Measurements from ENCODE around the gene GFM2.
A peak's percentile ranks its signal among the peaks of the same experiment; 100 is the strongest.
"Not testable (repeated sequence)": the region's sequence is repeated elsewhere in the genome, so short reads cannot be mapped to it uniquely, and the experiment has no call there.

GFM2 gene, protein sequence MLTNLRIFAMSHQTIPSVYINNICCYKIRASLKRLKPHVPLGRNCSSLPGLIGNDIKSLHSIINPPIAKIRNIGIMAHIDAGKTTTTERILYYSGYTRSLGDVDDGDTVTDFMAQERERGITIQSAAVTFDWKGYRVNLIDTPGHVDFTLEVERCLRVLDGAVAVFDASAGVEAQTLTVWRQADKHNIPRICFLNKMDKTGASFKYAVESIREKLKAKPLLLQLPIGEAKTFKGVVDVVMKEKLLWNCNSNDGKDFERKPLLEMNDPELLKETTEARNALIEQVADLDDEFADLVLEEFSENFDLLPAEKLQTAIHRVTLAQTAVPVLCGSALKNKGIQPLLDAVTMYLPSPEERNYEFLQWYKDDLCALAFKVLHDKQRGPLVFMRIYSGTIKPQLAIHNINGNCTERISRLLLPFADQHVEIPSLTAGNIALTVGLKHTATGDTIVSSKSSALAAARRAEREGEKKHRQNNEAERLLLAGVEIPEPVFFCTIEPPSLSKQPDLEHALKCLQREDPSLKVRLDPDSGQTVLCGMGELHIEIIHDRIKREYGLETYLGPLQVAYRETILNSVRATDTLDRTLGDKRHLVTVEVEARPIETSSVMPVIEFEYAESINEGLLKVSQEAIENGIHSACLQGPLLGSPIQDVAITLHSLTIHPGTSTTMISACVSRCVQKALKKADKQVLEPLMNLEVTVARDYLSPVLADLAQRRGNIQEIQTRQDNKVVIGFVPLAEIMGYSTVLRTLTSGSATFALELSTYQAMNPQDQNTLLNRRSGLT

DNA sequence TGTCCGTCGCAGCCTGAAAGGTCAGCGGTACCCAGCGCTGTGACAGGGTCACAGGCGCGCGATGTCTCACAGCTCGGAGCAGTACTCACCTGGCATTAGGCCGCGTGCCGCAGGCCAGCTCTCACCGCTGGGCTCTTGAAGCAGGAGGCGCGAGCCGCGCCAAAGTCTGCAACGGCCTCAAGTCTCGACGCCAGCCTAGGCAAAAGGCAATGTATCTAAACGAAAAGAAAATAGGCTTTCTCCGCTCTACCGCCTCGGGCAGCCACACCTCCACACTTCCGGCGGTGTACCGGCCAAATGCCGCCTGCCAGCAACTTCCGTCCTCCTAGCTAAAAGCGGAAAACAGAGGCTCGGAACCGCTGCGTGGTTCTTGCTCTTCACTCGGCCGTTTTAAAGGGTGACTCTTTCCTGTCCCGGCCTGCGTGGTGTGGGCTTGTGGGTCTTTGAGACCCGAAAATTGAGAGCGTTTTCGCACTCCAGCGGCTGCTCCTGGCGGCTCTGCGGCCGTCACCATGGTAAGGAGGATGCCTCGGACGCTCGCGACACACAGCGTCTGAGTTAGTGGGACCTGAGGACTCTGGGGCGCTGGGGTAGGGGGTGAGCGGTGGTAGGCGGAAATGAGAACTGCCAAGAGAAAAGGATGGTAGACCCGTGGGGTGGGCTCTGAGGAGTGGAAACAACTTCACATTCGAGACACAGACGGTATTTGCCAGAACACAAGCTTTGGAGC lies at the start of gene GFM2, which contains the start of gene NSA2:
Gene GFM2 (minus strand): TSS at position 269 of the 730 bp plus-strand sequence. CDS start 3,375 bp downstream, outside the sequence.
Gene NSA2 (plus strand): TSS at position 401 of the 730 bp plus-strand sequence. CDS start 112 bp downstream, at position 513.
- peak; percentile 82 for DNase-seq (ENCODE audit: low read depth)
- peak within 1 kb of the TSS; percentile 84 for H3K4me3 ChIP-seq (ENCODE audit: low read depth, low read length)

DNA sequence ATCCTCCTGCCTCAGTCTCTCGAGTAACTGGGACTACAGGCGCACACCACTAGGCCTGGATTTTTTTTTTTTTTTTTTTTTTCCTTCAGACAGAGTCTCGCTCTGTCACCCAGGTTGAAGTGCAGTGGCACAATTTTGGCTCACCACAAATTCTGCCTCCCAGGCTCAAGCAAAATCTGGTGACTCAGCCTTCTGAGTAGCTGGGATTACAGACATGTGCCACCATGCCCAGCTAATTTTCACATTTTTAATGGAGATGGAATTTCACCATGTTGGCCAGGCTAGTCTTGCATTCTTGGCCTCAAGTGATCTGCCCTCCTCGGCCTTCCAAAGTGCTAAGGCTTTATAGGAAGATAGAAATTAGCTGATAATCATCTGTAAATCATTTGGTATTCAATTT lies 44.0 kb upstream of the GFM2 start:
- no peak for DNase-seq (ENCODE audit: low read depth)

DNA sequence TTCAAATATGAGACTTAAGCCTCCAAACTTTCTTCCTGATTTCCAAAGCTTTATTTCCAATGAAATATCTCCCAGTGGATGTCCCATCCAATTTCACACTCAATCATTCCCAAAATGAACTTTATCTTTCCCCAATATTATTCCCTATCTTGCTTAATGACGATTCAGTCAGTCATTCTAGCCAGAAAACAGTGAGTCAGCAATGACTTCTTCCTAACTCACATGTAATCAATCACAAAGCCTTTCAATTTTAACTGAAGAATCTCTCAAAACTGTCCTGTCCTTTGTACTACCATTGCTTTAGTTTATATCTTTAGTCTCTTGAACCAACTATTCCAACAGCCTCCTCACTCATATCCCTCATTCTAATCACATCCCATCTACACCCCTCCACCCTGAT lies 35.0 kb upstream of the GFM2 start:
- no peak overlapping the region for H3K4me3 ChIP-seq (ENCODE audit: low read depth, low read length)
- no peak for DNase-seq (ENCODE audit: low read depth)

More for the DNA sequence above, 44.0 kb upstream of the GFM2 start:
- H3K4me3 ChIP-seq (ENCODE audit: low read depth, low read length): no peak overlapping the region

DNA sequence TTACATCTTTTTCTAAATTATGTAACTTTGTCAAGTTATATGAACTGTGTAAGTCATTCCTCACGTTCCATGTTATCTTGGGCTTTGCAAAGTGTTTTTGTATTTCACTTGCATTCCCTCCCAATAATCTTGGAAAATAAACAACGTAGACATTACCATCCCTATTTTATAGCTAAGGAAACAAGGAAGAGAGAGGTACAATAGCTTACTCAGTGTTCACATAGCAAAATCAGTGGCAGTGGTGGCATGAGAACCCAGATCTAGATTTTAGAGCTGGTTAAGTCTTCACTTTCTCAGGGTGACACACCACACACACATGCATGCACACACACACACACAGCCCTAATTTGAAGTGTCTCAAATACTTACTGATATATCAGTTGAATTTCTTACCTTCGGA lies 34.3 kb upstream of the GFM2 start:
- no peak for DNase-seq (ENCODE audit: low read depth)
- no peak overlapping the region for H3K4me3 ChIP-seq (ENCODE audit: low read depth, low read length)

DNA sequence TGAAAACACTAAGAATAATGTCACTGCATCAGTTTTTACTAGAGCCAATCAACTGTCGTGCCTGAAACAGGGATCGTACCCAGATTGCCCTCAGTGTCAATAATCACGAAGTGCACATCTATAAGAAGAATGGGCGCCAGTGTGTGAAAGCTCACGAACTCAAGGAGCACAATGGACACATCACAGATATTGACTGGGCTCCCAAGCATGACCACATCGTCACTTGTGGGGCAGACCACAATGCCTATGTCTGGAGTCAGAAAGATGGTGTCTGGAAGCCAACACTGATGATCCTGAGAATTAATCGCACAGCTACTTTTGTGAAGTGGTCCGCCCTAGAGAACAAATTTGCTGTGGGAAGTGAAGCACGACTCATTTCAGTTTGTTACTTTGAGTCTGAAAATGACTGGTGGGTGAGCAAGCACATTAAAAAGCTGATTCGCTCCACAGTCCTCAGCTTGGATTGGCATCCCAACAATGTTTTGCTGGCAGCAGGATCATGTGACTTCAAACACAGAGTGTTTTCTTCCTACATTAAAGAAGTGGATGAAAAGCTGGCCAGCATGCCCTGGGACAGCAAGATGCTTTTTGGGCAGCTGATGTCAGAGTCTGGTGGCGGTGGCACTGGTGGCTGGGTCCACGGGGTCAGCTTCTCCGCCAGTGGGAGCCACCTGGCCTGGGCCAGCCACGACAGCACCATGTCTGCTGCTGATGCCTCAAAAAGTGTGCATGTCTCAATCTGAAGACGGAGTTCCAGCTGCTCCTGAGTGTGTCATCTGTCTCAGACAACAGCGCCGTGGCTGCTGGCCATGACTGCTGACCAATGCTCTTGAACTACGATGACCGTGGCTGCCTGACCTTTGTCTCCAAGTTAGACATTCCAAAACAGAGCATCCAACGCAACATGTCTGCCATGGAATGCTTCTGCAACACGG lies 32.3 kb upstream of the GFM2 start:
- no peak for DNase-seq (ENCODE audit: low read depth)

DNA sequence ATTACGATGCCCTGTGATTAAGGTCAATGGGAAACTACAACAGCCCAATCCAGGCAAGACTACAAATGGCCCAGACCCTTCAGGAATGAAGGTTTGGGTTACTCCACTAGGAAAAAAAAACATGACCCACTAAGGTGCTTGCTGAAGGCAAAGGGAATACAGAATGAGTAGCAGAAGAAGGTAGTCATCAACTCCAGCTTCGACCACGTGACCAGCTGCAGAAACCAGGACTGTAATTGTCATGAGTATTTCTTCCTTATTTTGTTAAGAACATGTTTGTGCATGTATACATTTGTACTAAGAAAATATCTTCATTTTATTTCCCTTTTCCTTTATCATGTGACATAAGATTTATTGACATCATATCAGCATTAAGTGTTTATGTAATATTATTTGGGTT lies 24.8 kb upstream of the GFM2 start:
- H3K4me3 ChIP-seq (ENCODE audit: low read depth, low read length); DNase-seq (ENCODE audit: low read depth): not testable (repeated sequence)

More for the DNA sequence above, 32.3 kb upstream of the GFM2 start:
- H3K4me3 ChIP-seq (ENCODE audit: low read depth, low read length): no peak overlapping the region

DNA sequence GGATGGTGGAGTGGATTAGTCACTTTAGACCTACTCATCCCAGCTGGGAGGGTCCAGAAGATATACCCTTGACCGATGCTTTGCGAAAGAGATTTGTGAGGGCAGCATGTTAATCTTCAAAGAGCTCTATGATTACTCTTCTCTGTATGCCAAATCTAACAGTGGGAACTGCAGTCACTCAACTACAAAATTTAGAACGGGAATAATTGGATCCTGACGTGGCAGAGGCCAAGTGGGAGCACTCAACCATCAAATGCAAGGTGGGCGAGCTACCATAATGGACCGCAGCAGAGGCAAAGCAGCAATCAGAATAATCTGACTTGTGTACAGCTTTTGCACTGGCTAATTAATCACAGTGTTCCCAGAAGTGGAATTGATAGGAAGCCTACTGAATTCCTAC lies 20.5 kb upstream of the GFM2 start:
- no peak for DNase-seq (ENCODE audit: low read depth)
- no peak overlapping the region for H3K4me3 ChIP-seq (ENCODE audit: low read depth, low read length)

DNA sequence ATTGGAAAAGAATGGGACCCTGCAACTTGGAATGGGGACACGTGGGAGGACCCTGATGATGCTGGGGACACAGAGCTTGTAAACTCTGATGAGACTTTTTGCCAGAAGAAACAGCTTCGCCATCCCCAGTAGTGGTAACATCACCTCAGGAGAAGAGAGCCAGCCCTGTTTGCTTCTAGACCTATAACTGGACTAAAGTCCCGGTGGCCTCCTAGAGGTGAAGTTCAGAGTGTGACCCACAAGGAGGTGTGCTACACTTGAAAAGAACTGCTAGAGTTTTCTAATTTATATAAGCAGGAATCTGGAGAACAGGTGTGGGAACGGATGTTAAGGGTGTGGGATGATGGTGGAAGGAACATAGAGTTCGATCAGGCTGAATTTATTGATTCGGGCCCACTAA lies 19.9 kb upstream of the GFM2 start:
- no peak for DNase-seq (ENCODE audit: low read depth)
- H3K4me3 ChIP-seq (ENCODE audit: low read depth, low read length): no peak overlapping the region

DNA sequence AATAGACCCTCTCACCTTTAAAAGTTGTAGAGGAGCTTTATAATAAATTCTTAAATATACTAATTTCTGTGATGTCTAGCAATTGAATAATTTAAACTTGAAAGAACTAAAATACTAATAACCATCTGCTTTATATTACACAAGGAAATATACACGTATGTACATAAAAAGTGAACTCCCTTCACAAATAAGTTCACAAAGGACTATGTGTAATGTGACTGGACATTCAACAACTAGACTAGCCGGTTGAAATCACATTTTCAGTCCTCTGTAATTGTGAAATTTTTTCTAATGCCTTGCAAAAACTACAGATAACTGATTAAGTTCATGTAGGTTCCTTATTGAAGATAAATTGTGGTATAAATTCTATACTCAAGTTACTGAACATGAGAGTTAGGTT lies 11.7 kb upstream of the GFM2 start:
- no peak overlapping the region for H3K4me3 ChIP-seq (ENCODE audit: low read depth, low read length)
- DNase-seq (ENCODE audit: low read depth): no peak

DNA sequence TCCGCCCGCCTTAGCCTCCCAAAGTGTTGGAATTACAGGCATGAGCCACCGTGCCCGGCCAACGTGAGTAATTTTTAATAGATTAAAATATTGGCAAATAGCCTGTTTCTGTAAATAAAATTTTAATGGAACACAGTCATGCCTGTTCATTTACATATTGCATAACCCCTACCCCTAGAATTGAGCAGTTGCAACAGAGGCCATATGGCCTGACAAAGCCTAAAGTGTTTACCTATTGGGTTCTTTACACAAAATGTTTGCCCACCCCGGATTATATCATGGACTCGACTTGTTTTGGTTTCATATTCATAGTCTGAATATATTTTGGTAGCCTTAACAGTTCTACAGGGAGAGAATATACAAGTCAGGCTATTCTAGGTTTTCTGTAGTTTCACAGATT lies 5.4 kb upstream of the GFM2 start:
- no peak overlapping the region for H3K4me3 ChIP-seq (ENCODE audit: low read depth, low read length)
- DNase-seq (ENCODE audit: low read depth): no peak

DNA sequence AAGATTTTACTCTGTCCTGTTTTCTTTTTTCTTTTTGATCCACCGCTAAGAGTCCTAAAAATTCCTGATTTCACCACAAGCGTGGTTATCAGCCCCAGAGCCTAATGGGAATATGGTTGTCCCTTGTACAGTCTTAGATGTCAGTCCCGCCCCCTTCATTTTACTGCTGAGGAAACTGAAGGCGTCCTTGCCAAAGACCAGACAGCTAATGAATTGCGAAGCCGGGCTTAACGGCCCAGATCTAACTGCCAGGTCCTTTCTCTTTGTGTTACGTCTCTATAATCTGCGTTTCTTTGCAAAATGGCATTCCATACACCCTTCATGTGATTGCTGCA lies 629 bp upstream of the GFM2 start:
- peak overlapping the region; percentile 84 for H3K4me3 ChIP-seq (ENCODE audit: low read depth, low read length)
- DNase-seq (ENCODE audit: low read depth): no peak

DNA sequence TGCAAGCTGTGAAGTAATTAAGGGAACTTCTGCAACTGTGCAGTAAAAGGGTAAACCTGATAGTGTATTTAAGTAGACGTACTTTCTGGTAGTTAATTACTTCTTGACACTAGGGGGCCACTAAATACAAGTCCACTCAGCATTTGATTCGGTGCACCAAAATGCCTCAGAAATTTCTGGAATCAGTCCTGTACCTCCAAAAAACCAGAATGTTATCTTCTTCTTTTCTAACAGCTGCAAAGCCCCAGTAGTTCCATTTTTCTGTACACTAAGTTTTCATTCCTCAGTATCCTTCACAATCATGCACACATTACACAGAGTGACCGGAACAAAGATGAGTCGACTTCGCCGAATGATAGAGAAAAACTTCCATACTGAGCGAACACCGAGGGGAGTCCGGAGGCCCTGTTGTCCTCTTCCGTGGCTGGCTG lies 484 bp downstream of the GFM2 start:
- peak; percentile 29 for DNase-seq (ENCODE audit: low read depth)
- peak overlapping the region; percentile 84 for H3K4me3 ChIP-seq (ENCODE audit: low read depth, low read length)

DNA sequence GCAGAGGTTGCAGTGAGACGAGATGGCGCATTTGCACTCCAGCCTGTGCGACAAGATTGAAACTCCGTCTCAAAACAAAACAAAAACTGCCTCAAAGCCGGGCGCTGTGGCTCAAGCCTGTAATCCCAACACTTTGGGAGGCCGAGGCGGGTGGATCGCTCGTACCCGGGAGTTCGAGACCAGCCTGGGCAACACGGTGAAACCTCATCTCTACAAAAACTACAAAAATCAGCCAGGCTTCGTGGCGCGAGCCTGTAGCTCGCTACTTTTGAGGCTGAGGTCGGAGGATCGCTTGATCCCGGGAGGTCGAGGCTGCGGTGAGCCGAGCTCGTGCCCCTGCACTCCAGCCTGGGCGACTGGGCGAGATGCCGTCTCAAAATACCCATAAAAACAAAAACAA lies 988 bp downstream of the GFM2 start:
- peak overlapping the region; percentile 84 for H3K4me3 ChIP-seq (ENCODE audit: low read depth, low read length)
- no peak for DNase-seq (ENCODE audit: low read depth)

DNA sequence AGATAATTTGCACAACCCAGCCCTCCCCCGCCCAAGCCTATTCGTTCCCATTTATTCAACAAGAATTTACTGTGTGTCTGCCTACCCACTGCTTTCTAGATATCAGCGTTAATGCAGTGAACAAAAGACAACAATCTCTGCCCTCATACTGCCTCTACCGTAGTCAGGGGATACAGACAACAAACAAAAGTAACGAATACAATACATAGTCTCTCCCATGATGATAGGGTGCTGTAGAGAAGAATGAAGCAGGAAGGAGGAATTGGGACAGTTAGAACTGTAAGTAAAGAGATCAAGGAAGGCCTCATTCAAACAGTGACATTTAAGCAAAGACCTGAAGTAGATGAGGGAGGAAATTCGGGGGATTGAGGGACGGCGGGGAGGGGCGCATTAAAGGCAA lies 1.7 kb downstream of the GFM2 start:
- DNase-seq (ENCODE audit: low read depth): no peak
- H3K4me3 ChIP-seq (ENCODE audit: low read depth, low read length): no peak overlapping the region

DNA sequence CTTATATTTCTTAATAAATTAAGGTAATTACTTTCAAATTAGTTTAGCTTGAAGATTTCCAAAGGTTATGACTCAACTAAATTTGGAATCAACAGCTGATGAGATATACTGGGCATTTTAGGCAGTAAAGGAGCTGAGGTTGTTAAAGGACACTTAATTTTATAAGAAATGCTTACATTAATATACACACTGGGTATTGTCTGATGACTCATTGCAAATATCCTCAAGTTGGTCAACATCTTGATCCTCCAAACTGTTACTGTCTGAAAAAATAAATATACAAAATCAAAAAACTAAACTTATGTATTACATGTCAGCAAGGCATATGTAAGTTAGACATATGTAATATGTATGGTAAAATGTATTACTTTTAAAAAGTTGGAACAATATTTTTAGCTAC lies 3.4 kb downstream of the GFM2 start:
- no peak for DNase-seq (ENCODE audit: low read depth)
- H3K4me3 ChIP-seq (ENCODE audit: low read depth, low read length): no peak overlapping the region

DNA sequence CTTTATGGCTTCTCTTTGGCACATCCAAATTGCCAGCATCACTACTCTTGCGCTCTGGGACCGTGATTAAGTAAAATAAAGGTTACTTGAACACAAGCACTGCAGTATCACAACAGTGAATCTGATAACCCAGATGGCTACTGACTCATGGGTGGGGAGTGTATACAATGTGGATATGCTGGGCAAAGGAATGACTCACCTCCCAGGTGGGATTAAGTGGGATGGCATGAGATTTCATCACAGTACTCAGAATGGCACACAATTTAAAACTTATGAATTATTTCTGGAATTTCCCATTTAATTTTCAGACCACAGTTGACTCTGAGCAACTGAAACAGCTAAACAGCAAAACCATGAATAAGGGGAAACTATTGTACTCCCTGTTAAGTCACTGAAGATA lies 4.3 kb downstream of the GFM2 start:
- DNase-seq (ENCODE audit: low read depth): no peak
- no peak overlapping the region for H3K4me3 ChIP-seq (ENCODE audit: low read depth, low read length)

DNA sequence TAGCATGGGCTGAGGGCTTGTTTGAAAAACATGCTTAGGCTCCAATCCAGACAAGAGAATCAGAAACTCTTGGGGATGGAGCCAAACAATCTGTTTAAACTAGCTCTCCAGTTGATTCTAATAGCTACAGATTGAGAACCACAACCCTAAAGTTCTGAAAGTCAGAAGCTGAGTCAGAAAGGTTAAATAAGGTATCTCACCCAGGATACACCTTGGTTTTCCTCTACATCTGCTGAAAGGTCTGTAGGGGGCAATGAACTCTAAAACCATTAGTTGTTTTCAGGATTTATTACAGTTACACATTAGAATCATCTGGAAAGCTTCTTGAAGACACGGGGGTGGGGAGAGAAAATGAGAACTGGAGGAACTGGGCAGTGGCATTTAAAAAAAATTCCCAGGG lies 5.7 kb downstream of the GFM2 start:
- no peak overlapping the region for H3K4me3 ChIP-seq (ENCODE audit: low read depth, low read length)
- no peak for DNase-seq (ENCODE audit: low read depth)

DNA sequence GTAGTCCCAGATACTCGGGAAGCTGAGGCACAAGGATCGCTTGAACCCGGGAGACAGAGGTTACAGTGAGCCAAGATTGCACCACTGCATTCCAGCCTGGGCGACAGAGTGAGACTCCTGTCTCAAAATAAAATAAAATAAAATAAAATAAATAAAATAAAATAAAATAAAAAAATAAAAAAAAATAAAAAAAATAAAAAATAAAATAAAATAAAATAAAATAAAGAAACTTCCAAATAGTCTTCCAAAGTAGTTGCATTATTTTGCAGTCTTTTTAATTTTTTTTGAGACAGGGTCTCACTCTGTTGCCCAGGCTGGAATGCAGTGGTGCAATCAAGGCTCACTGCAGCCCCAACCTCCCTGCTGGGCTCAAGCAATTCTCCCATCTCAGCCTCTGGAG lies 18.2 kb downstream of the GFM2 start:
- H3K4me3 ChIP-seq (ENCODE audit: low read depth, low read length); DNase-seq (ENCODE audit: low read depth): not testable (repeated sequence)

DNA sequence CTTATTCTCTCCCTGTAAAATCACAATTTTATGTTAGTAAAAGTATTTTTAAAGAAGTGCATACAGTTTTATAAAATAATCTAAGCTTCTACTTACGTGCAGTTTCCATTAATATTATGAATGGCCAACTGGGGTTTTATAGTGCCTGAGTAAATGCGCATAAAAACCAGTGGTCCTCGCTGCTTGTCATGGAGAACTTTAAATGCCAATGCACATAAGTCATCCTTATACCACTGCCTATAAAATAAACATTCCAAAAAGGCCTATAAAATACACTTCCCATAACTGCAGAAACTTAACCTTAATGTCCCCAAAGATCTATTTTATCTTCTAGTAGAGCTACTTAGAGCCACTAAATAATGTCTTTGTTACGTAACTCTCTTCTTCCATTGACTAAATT lies 28.5 kb downstream of the GFM2 start:
- H3K4me3 ChIP-seq (ENCODE audit: low read depth, low read length): no peak overlapping the region
- DNase-seq (ENCODE audit: low read depth): no peak
